Fibroblast of pulmonary artery (primary cell): ENCODE results near the gene CBLIF.
"Not testable (repeated sequence)": the region's sequence is repeated elsewhere in the genome, so short reads cannot be mapped to it uniquely, and the experiment has no call there.

Experiments used
- DNase-seq: peaks from one replicate; pipeline ENCODE4 v3.0.0-alpha.2; 2010; ENCODE audit warnings: low read depth
- H3K4me3 ChIP-seq: replicated peaks from 2 replicates; pipeline ENCODE4 v1.5.1; 2011; ENCODE audit warnings: low read depth, mild to moderate bottlenecking, control low read depth, low read length, moderate library complexity
- CTCF ChIP-seq: IDR thresholded peaks from 2 replicates; pipeline ENCODE4 v1.5.1; 2011; ENCODE audit warnings: mild to moderate bottlenecking, control low read depth, low read length, inconsistent platforms; ENCODE audit errors: missing control alignments

The CBLIF gene

DNA sequence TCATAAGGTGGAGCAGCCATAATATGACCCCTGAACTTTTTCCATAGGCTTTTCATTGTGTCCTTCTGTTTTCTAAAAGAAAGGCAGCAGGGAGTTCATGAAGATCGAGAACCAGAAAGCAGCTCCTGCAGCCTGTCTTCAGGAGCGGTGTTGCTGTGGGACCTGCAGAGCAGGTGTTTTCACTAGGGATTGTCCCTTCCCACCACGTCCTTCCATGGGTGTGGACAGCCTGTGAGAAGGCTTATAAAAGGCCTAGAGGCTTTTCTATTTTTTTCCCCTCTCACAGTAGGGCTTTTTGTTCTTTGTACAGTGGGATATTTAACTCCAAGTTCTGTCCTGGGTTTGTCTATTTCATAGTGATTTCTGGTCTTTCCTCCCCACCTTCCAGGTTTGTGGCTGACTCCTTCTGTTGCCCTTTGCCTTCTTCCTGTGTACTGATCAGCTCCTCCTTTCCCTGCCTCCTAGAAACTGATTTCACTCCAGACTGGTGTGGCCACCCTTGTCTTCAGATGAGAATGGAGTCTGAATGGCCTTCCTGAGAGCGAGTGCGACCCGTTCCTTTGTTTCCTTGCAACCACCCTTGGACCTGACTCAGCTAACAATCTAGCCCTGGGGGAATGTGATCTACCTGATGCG is 44.8 kb downstream of the CBLIF start:
- no peak for DNase-seq

DNA sequence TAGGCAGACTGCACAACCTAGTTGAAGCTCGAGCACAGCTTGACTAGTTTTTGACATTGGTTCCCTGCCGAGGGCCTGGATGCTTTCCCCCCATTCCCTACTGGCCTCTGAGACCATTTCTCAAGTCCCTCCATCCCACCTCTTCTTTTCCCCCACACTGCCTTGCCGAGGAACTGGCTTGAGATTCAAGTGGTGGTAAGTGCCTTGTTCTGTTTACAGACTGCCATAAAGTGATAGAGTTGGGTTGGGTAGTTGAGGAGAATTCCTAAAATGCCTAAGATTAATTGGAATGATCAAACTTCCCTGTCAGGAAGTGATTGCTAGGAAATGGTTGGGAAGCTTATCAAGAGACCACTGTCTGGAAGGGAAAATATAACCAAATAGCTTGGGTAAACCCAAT is 50.9 kb downstream of the CBLIF start:
- no peak overlapping the region for H3K4me3 ChIP-seq
- TF ChIP-seq CTCF: no peak
- DNase-seq: no peak

More for the DNA sequence above, 44.8 kb downstream of the CBLIF start:
- no peak for TF ChIP-seq CTCF
- no peak overlapping the region for H3K4me3 ChIP-seq

- DNase-seq: no peak
- no peak overlapping the region for H3K4me3 ChIP-seq
- no peak for TF ChIP-seq CTCF
These were observed 52.8 kb downstream of the CBLIF start for GRCh38 chr11:59792507-59792906.

DNA sequence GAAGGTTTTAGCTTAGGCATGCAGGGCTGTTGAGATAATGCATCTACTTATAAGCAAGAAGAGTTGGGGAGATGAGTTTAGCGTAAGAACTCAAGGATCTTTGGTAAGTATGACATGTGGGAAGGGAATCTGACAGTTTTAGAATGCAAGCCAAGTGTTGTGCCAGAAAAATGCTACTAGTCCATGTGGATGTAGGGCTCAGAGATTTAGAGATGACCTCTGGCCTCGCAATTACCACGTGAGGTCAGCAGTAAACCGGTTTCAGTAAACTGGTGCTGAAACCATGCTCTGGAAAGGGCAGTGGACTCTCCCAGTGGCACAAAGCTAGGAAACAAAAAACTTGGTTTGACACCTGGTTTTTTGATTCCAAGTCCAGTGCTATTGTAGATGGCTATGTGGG is 53.7 kb downstream of the CBLIF start:
- no peak for DNase-seq
- H3K4me3 ChIP-seq: no peak overlapping the region
- TF ChIP-seq CTCF: no peak

- TF ChIP-seq CTCF: no peak
- no peak overlapping the region for H3K4me3 ChIP-seq
- DNase-seq: peak; percentile 90
These were observed 57.5 kb downstream of the CBLIF start for GRCh38 chr11:59787816-59788215.

DNA sequence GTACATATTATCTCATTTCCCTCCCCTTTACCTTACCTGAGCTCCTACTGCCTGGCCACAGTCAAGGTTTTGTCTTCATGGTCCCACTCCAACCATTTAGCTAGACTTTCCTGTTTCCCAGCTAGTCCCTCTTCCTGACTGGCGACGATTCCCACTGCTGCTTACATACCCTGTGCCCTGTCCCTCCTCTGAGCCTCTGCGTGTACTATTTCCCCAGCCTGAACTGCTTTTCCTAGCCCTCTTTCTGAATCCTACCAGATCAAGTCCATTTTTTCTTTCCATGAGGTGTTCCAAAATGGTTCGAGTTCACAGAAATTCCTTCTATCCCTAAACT is 58.1 kb downstream of the CBLIF start:
- H3K4me3 ChIP-seq: no peak overlapping the region
- no peak for DNase-seq
- TF ChIP-seq CTCF: no peak

GRCh38 chr11:59785818-59786217 is 59.5 kb downstream of the CBLIF start:
- H3K4me3 ChIP-seq: no peak overlapping the region
- DNase-seq: no peak
- no peak for TF ChIP-seq CTCF

- H3K4me3 ChIP-seq, DNase-seq: not testable (repeated sequence)
These were observed 60.9 kb downstream of the CBLIF start for GRCh38 chr11:59784441-59784840.
